HEK293 (cell line): ENCODE results near the gene PNISR.

ENCODE experiments used
- BCL11A ChIP-seq: fragments of 450-650 bp; formaldehyde crosslinking; IDR thresholded peaks from 2 replicates; pipeline ENCODE4 v1.5.1; 2016; ENCODE audit warnings: low read depth, missing biosample characterization, missing genetic modification characterization
- BCL11B ChIP-seq: fragments of 450-650 bp; formaldehyde crosslinking; IDR thresholded peaks from 2 replicates; pipeline ENCODE4 v1.5.1; 2016; ENCODE audit warnings: low read depth, missing biosample characterization, missing genetic modification characterization
- EGR2 ChIP-seq: fragments of 450-650 bp; formaldehyde crosslinking; IDR thresholded peaks from 2 replicates; pipeline ENCODE4 v1.5.1; 2016; ENCODE audit warnings: low read depth, missing biosample characterization, missing genetic modification characterization
- HOXA7 ChIP-seq: sonication (generic); formaldehyde crosslinking; IDR thresholded peaks from 2 replicates; pipeline ENCODE4 v1.8.1; 2022; ENCODE audit warnings: missing genetic modification reagents, borderline replicate concordance
- MZF1 ChIP-seq: fragments of 450-650 bp; formaldehyde crosslinking; IDR thresholded peaks from 2 replicates; pipeline ENCODE4 v1.5.1; 2017; ENCODE audit warnings: missing biosample characterization, missing genetic modification characterization, borderline replicate concordance
- OVOL3 ChIP-seq: fragments of 450-650 bp; formaldehyde crosslinking; IDR thresholded peaks from 2 replicates; pipeline ENCODE4 v1.5.1; 2016; ENCODE audit warnings: missing biosample characterization, missing genetic modification characterization
- PRDM1 ChIP-seq: fragments of 450-650 bp; formaldehyde crosslinking; IDR thresholded peaks from 2 replicates; pipeline ENCODE4; 2016; ENCODE audit warnings: missing biosample characterization, missing genetic modification characterization
- REPIN1 ChIP-seq: fragments of 450-650 bp; formaldehyde crosslinking; IDR thresholded peaks from 2 replicates; pipeline ENCODE4 v1.5.1; 2017; ENCODE audit warnings: missing biosample characterization, missing genetic modification characterization, low read depth
- SALL2 ChIP-seq: fragments of 450-650 bp; formaldehyde crosslinking; IDR thresholded peaks from 2 replicates; pipeline ENCODE4 v1.5.0; 2017; ENCODE audit warnings: missing biosample characterization, mild to moderate bottlenecking, missing genetic modification characterization, borderline replicate concordance
- SP3 ChIP-seq: fragments of 450-650 bp; formaldehyde crosslinking; IDR thresholded peaks from 2 replicates; pipeline ENCODE4 v1.5.1; 2016; ENCODE audit warnings: missing biosample characterization, missing genetic modification characterization
- YY2 ChIP-seq: fragments of 450-650 bp; formaldehyde crosslinking; IDR thresholded peaks from 2 replicates; pipeline ENCODE4 v1.5.1; 2016; ENCODE audit warnings: missing biosample characterization, missing genetic modification characterization
- ZBTB48 ChIP-seq: fragments of 450-650 bp; formaldehyde crosslinking; IDR thresholded peaks from 2 replicates; pipeline ENCODE4 v1.5.1; 2016; ENCODE audit warnings: missing biosample characterization, missing genetic modification characterization
- ZFHX2 ChIP-seq: fragments of 450-650 bp; formaldehyde crosslinking; conservative IDR thresholded peaks from 2 replicates; pipeline ENCODE4 v1.5.1; 2016; ENCODE audit warnings: missing biosample characterization, missing genetic modification characterization
- ZNF114 ChIP-seq: fragments of 450-650 bp; formaldehyde crosslinking; IDR thresholded peaks from 2 replicates; pipeline ENCODE4 v1.5.0; 2017; ENCODE audit warnings: missing biosample characterization, missing genetic modification characterization
- ZNF133 ChIP-seq: fragments of 450-650 bp; formaldehyde crosslinking; IDR thresholded peaks from 2 replicates; pipeline ENCODE4 v1.5.1; 2016; ENCODE audit warnings: missing biosample characterization, missing genetic modification characterization
- ZNF16 ChIP-seq: fragments of 450-650 bp; formaldehyde crosslinking; IDR thresholded peaks from 2 replicates; pipeline ENCODE4 v1.5.1; 2016; ENCODE audit warnings: low read depth, missing biosample characterization, missing genetic modification characterization
- ZNF169 ChIP-seq: fragments of 450-650 bp; formaldehyde crosslinking; IDR thresholded peaks from 2 replicates; pipeline ENCODE4 v1.5.1; 2016; ENCODE audit warnings: missing biosample characterization, missing genetic modification characterization
- ZNF19 ChIP-seq: fragments of 450-650 bp; formaldehyde crosslinking; IDR thresholded peaks from 2 replicates; pipeline ENCODE4; 2016; ENCODE audit warnings: missing biosample characterization, missing genetic modification characterization, low read depth
- ZNF239 ChIP-seq: fragments of 450-650 bp; formaldehyde crosslinking; IDR thresholded peaks from 2 replicates; pipeline ENCODE4 v1.5.1; 2016; ENCODE audit warnings: missing biosample characterization, missing genetic modification characterization
- ZNF24 ChIP-seq: fragments of 450-650 bp; formaldehyde crosslinking; IDR thresholded peaks from 2 replicates; pipeline ENCODE4 v1.5.1; 2016; ENCODE audit warnings: missing biosample characterization, missing genetic modification characterization
- ZNF335 ChIP-seq: fragments of 450-650 bp; formaldehyde crosslinking; conservative IDR thresholded peaks from 2 replicates; pipeline ENCODE4 v1.5.1; 2016; ENCODE audit warnings: missing biosample characterization, missing genetic modification characterization
- ZNF366 ChIP-seq: fragments of 450-650 bp; formaldehyde crosslinking; conservative IDR thresholded peaks from 2 replicates; pipeline ENCODE4 v1.5.1; 2016; ENCODE audit warnings: missing biosample characterization, missing genetic modification characterization
- ZNF433 ChIP-seq: fragments of 450-650 bp; formaldehyde crosslinking; IDR thresholded peaks from 2 replicates; pipeline ENCODE4 v1.5.1; 2016; ENCODE audit warnings: missing biosample characterization, missing genetic modification characterization, low read depth
- ZNF501 ChIP-seq: fragments of 450-650 bp; formaldehyde crosslinking; IDR thresholded peaks from 2 replicates; pipeline ENCODE4 v1.5.1; 2016; ENCODE audit warnings: missing biosample characterization, missing genetic modification characterization
- ZNF521 ChIP-seq: fragments of 450-650 bp; formaldehyde crosslinking; IDR thresholded peaks from 2 replicates; pipeline ENCODE4 v1.5.1; 2017; ENCODE audit warnings: missing biosample characterization, mild to moderate bottlenecking, missing genetic modification characterization
- ZNF529 ChIP-seq: fragments of 450-650 bp; formaldehyde crosslinking; IDR thresholded peaks from 2 replicates; pipeline ENCODE4 v1.5.1; 2017; ENCODE audit warnings: missing genetic modification characterization, missing biosample characterization; ENCODE audit not compliant: insufficient replicate concordance
- ZNF544 ChIP-seq: fragments of 450-650 bp; formaldehyde crosslinking; IDR thresholded peaks from 2 replicates; pipeline ENCODE4 v1.5.0; 2017; ENCODE audit warnings: missing biosample characterization, missing genetic modification characterization
- ZNF549 ChIP-seq: fragments of 450-650 bp; IDR thresholded peaks from 2 replicates; pipeline ENCODE4 v1.5.1; 2018; ENCODE audit warnings: missing biosample characterization, missing genetic modification characterization, mild to moderate bottlenecking, inconsistent platforms, moderate library complexity
- ZNF555 ChIP-seq: fragments of 450-650 bp; formaldehyde crosslinking; conservative IDR thresholded peaks from 2 replicates; pipeline ENCODE4 v1.5.1; 2017; ENCODE audit warnings: missing biosample characterization, mild to moderate bottlenecking, missing genetic modification characterization, inconsistent platforms
- ZNF560 ChIP-seq: fragments of 450-650 bp; formaldehyde crosslinking; IDR thresholded peaks from 2 replicates; pipeline ENCODE4 v1.5.1; 2017; ENCODE audit warnings: missing biosample characterization, missing genetic modification characterization, borderline replicate concordance
- ZNF561 ChIP-seq: fragments of 450-650 bp; IDR thresholded peaks from 2 replicates; pipeline ENCODE4 v1.5.1; 2018; ENCODE audit warnings: missing biosample characterization, missing genetic modification characterization, borderline replicate concordance
- ZNF670 ChIP-seq: fragments of 450-650 bp; formaldehyde crosslinking; IDR thresholded peaks from 2 replicates; pipeline ENCODE4 v1.5.1; 2016; ENCODE audit warnings: missing biosample characterization, missing genetic modification characterization, low read depth
- ZNF701 ChIP-seq: fragments of 450-650 bp; formaldehyde crosslinking; IDR thresholded peaks from 2 replicates; pipeline ENCODE4 v1.5.1; 2016; ENCODE audit warnings: missing biosample characterization, missing genetic modification characterization
- ZNF776 ChIP-seq: fragments of 450-650 bp; formaldehyde crosslinking; IDR thresholded peaks from 2 replicates; pipeline ENCODE4 v1.5.0; 2017; ENCODE audit warnings: missing biosample characterization, missing genetic modification characterization, borderline replicate concordance
- ZNF785 ChIP-seq: fragments of 450-650 bp; formaldehyde crosslinking; IDR thresholded peaks from 2 replicates; pipeline ENCODE4 v1.5.1; 2016; ENCODE audit warnings: missing biosample characterization, missing genetic modification characterization
- ZNF791 ChIP-seq: fragments of 450-650 bp; formaldehyde crosslinking; IDR thresholded peaks from 2 replicates; pipeline ENCODE4 v1.5.1; 2016; ENCODE audit warnings: missing biosample characterization, missing genetic modification characterization
- ZNF792 ChIP-seq: fragments of 450-650 bp; formaldehyde crosslinking; IDR thresholded peaks from 2 replicates; pipeline ENCODE4 v1.5.1; 2016; ENCODE audit warnings: missing biosample characterization, missing genetic modification characterization
- ZSCAN23 ChIP-seq: fragments of 450-650 bp; formaldehyde crosslinking; IDR thresholded peaks from 2 replicates; pipeline ENCODE4 v1.5.1; 2016; ENCODE audit warnings: missing biosample characterization, missing genetic modification characterization
- TF ChIP-seq, protein P1 (sequence below): fragments of 450-650 bp; formaldehyde crosslinking; optimal IDR thresholded peaks from 2 replicates; pipeline ENCODE3; 2016; ENCODE audit warnings: missing biosample characterization, mild to moderate bottlenecking, missing genetic modification characterization
- TF ChIP-seq, protein P2 (sequence below): fragments of 450-650 bp; formaldehyde crosslinking; IDR thresholded peaks from 2 replicates; pipeline ENCODE4 v1.5.1; 2016; ENCODE audit warnings: missing biosample characterization, missing genetic modification characterization

The PNISR gene

DNA sequence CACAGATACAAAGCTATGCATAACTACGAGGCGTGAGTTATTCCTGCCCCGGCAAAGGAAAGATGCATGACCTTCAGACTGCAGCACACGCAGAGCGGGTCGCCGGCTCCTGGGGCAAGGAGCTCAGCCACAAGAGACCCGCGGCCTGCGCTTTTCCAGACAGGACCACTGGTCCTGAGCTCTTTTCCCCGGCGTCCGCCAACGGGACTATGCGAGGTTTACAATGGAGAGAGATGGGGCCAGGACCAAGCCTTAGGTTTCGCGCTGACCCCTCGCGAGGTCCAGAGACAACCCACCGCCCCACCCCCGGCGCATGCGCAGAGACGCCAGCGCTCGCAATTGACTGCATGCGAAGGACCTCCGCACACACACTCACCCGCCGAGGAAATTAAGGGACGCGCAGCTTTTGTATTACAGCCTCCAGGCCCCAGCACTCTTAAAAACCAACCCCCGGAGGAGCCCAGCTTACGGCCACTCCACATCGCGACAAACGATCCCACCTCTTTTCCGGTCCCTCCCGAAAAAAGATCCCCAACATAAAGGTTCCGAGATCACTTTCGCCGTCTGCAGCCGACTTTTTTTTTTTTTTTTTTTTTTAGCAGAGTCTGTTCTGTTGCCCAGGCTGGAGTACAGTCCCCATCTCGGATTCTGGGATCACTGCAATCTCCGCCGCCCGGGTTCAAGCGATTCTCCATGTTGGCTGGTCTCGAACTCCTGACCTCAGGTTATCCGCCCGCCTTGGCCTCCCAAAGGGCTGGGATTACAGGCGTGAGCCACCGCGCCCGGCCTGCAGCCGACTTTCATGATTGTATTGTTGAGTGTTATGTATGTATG, 31.2 kb downstream of the PNISR start, which contains the start of gene COQ3 (continued):
- TF ChIP-seq, protein P1, sequence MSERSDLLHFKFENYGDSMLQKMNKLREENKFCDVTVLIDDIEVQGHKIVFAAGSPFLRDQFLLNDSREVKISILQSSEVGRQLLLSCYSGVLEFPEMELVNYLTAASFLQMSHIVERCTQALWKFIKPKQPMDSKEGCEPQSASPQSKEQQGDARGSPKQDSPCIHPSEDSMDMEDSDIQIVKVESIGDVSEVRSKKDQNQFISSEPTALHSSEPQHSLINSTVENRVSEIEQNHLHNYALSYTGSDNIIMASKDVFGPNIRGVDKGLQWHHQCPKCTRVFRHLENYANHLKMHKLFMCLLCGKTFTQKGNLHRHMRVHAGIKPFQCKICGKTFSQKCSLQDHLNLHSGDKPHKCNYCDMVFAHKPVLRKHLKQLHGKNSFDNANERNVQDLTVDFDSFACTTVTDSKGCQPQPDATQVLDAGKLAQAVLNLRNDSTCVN = peak; percentile 55
- peak; percentile 88 for TF ChIP-seq ZBTB48
- no peak for TF ChIP-seq ZNF521
- TF ChIP-seq ZNF776 = no peak
- no peak for TF ChIP-seq ZNF544 (tag by site-specific recombination)
- no peak for TF ChIP-seq ZNF529 (tag by site-specific recombination)
- TF ChIP-seq ZNF433 (tag by site-specific recombination) = no peak
- no peak for TF ChIP-seq ZNF791 (tag by site-specific recombination)
- no peak for TF ChIP-seq ZNF555 (tag by site-specific recombination)
- TF ChIP-seq REPIN1 (tag by site-specific recombination) = peak; percentile 91
- TF ChIP-seq ZNF701 (tag by site-specific recombination) = no peak
- no peak for TF ChIP-seq YY2
- no peak for TF ChIP-seq ZNF114 (tag by site-specific recombination)
- no peak for TF ChIP-seq ZNF792 (tag by site-specific recombination)
- peak; percentile 97 for TF ChIP-seq ZNF501 (tag by site-specific recombination)
- no peak for TF ChIP-seq ZNF366 (tag by site-specific recombination)
- TF ChIP-seq ZNF19 = no peak
- TF ChIP-seq PRDM1 (tag by site-specific recombination) = peak; percentile 86
- peak; percentile 26; the same call in 1 of the 2 replicates for TF ChIP-seq ZFHX2 (tag by site-specific recombination)
- TF ChIP-seq ZNF16 = no peak
- no peak; the same call in 1 of the 2 replicates for TF ChIP-seq EGR2 (tag by site-specific recombination)
- no peak for TF ChIP-seq HOXA7 (CRISPR knock-in tag)
- peak; percentile 93 for TF ChIP-seq ZNF24 (tag by site-specific recombination)
- no peak for TF ChIP-seq SALL2
- no peak for TF ChIP-seq ZNF785 (tag by site-specific recombination)
- no peak for TF ChIP-seq OVOL3 (tag by site-specific recombination)
- TF ChIP-seq ZNF335 (tag by site-specific recombination) = peak; percentile 85
- TF ChIP-seq ZSCAN23 (tag by site-specific recombination) = peak; percentile 86
- no peak for TF ChIP-seq ZNF169 (tag by site-specific recombination)
- TF ChIP-seq, protein P2, sequence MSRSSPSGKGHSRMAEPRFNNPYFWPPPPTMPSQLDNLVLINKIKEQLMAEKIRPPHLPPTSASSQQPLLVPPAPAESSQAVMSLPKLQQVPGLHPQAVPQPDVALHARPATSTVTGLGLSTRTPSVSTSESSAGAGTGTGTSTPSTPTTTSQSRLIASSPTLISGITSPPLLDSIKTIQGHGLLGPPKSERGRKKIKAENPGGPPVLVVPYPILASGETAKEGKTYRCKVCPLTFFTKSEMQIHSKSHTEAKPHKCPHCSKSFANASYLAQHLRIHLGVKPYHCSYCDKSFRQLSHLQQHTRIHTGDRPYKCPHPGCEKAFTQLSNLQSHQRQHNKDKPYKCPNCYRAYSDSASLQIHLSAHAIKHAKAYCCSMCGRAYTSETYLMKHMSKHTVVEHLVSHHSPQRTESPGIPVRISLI (tag by site-specific recombination) = peak; percentile 100
- TF ChIP-seq ZNF133 = no peak
- no peak for TF ChIP-seq ZNF549
- peak; percentile 73 for TF ChIP-seq BCL11A (tag by site-specific recombination)
- no peak for TF ChIP-seq BCL11B
- TF ChIP-seq SP3 (tag by site-specific recombination) = peak; percentile 69
- no peak for TF ChIP-seq ZNF670 (tag by site-specific recombination)
- no peak for TF ChIP-seq ZNF239
- no peak for TF ChIP-seq ZNF560 (tag by site-specific recombination)
- peak; percentile 74 for TF ChIP-seq MZF1
- TF ChIP-seq ZNF561 (tag by site-specific recombination) = peak; percentile 81; the same call in 1 of the 2 replicates
